ENCODE measurements around the gene HSPB7. TPM values are rescaled to one million over a fixed set of nuclear protein-coding genes. Genes with fewer than 3 reads are reported as not detected.

Gene HSPB7
- total RNA-seq, 1 donor from 2014 or later: 160 TPM

DNA sequence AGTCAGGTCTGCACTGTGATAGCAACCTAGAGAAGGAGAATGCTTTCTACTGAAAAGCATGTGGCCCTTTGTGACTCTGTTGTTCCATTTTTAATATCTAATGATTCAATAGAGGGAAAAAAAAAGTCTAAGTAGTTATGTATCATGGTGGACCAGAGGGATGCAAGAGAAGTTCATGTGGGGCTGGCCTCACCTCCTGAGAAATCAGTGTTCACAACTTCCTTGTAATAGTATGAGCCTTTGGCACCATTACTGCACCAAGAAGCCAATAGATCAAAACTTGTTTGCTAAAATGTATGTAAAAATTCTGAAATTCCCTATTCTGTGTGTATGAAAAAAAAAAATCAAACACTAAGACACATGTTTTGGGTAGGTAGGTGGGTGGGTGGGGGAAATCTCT, 46.9 kb downstream of the HSPB7 start:
- peaks cover 30% of the 10 kb centered on the region for H3K4me1 Mint-ChIP-seq (ENCODE audit: low read depth)
- TF ChIP-seq, protein P1, sequence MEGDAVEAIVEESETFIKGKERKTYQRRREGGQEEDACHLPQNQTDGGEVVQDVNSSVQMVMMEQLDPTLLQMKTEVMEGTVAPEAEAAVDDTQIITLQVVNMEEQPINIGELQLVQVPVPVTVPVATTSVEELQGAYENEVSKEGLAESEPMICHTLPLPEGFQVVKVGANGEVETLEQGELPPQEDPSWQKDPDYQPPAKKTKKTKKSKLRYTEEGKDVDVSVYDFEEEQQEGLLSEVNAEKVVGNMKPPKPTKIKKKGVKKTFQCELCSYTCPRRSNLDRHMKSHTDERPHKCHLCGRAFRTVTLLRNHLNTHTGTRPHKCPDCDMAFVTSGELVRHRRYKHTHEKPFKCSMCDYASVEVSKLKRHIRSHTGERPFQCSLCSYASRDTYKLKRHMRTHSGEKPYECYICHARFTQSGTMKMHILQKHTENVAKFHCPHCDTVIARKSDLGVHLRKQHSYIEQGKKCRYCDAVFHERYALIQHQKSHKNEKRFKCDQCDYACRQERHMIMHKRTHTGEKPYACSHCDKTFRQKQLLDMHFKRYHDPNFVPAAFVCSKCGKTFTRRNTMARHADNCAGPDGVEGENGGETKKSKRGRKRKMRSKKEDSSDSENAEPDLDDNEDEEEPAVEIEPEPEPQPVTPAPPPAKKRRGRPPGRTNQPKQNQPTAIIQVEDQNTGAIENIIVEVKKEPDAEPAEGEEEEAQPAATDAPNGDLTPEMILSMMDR (IDR thresholded peaks at IDR 0.05): no peak
- H3K36me3 Mint-ChIP-seq (ENCODE audit: low read depth): peaks cover 13% of the 10 kb centered on the region
- H3K4me3 Mint-ChIP-seq (ENCODE audit: unreplicated experiment): no peak overlapping the region
- no peak for DNase-seq (ENCODE audit: low spot score)
- no peaks in the 10 kb centered on the region for H3K9me3 Mint-ChIP-seq (ENCODE audit: low read depth)
- H3K27me3 Mint-ChIP-seq (ENCODE audit: low read depth): no peaks in the 10 kb centered on the region
- H3K27ac Mint-ChIP-seq (ENCODE audit: unreplicated experiment): no peak overlapping the region

DNA sequence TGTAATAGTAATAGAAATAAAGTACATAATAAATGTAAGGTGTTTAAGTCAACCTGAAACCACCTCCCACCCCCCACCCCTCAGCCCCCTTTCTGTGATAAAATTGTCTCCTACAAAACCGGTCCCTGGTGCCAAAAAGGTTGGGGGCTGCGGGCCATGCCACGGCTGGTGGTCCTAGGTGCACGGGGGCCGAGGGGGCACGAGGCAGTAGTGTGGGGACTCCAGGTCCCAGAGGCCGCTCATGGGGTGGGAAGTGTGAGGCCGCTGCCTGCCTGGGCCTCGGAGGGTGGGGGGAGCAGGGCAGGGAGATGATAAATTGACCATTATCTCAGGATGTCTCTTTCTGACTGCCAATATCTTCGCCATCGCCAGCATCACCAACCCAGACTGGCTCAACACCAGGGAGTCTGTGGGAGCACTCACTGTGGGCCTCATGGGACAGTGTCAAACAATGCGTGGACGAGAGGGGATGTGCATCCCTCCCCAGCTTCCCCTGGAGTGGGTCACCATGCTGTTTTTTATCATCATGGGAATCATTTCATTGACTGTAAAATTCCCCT, 48.4 kb downstream of the HSPB7 start:
- Mint-ChIP-seq H3K9me3 (ENCODE audit: low read depth) (no peaks in the 10 kb centered on the region), H3K27ac (ENCODE audit: unreplicated experiment) (no peak overlapping the region), H3K4me1 (ENCODE audit: low read depth) (peaks cover 32% of the 10 kb centered on the region), H3K4me3 (ENCODE audit: unreplicated experiment) (no peak overlapping the region), H3K36me3 (ENCODE audit: low read depth) (peaks cover 13% of the 10 kb centered on the region), H3K27me3 (ENCODE audit: low read depth) (no peaks in the 10 kb centered on the region)
- TF ChIP-seq, protein P1 (IDR thresholded peaks at IDR 0.05): no peak
- DNase-seq (ENCODE audit: low spot score): no peak

DNA sequence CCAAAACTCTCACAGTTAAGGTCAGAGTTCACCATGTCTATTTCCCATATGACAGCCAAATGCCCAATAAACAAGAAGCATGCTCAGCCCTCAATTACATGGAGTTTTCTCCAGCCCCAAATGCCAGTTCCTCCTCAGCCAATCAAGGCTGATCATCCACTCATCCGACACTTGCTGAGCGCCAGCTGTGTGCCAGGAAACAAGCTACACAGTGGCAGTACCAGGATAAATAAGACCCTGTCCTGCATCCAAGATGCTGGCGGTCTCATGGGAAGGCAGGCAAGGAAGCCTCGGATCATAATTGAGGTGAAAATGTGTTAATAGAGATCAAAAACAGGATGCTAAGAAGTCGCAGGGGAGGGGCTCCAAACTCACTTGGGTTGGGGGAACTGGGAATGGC, 49.7 kb downstream of the HSPB7 start:
- H3K27me3 Mint-ChIP-seq (ENCODE audit: low read depth): no peaks in the 10 kb centered on the region
- H3K4me3 Mint-ChIP-seq (ENCODE audit: unreplicated experiment): no peak overlapping the region
- H3K36me3 Mint-ChIP-seq (ENCODE audit: low read depth): peaks cover 13% of the 10 kb centered on the region
- DNase-seq (ENCODE audit: low spot score): no peak
- no peak overlapping the region for H3K27ac Mint-ChIP-seq (ENCODE audit: unreplicated experiment)
- H3K9me3 Mint-ChIP-seq (ENCODE audit: low read depth): no peaks in the 10 kb centered on the region
- H3K4me1 Mint-ChIP-seq (ENCODE audit: low read depth): peaks cover 35% of the 10 kb centered on the region
- TF ChIP-seq, protein P1 (IDR thresholded peaks at IDR 0.05): no peak

DNA sequence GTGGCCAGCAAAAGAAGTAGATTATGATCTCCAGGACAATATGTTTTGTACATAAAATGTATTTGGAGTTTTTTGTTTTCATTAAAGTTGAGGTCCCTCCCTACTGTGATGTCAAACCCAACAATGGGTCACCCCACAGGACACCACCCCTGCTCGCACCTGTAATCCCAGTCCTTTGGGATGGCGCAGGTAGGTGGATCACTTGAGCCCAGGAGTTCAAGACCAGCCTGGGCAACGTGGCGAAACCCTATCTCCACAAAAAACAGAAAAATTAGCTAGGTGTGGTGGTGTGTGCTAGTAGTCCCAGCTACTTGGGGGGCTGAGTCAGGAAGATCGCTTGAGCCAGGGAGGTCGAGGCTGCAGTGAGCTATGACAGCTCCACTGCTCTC, 50.9 kb downstream of the HSPB7 start:
- DNase-seq (ENCODE audit: low spot score): no peak
- peaks cover 5% of the 10 kb centered on the region for H3K36me3 Mint-ChIP-seq (ENCODE audit: low read depth)
- no peaks in the 10 kb centered on the region for H3K9me3 Mint-ChIP-seq (ENCODE audit: low read depth)
- peaks cover 38% of the 10 kb centered on the region for H3K4me1 Mint-ChIP-seq (ENCODE audit: low read depth)
- H3K27me3 Mint-ChIP-seq (ENCODE audit: low read depth): no peaks in the 10 kb centered on the region
- no peak overlapping the region for H3K27ac Mint-ChIP-seq (ENCODE audit: unreplicated experiment)
- H3K4me3 Mint-ChIP-seq (ENCODE audit: unreplicated experiment): no peak overlapping the region
- TF ChIP-seq, protein P1 (IDR thresholded peaks at IDR 0.05): no peak

DNA sequence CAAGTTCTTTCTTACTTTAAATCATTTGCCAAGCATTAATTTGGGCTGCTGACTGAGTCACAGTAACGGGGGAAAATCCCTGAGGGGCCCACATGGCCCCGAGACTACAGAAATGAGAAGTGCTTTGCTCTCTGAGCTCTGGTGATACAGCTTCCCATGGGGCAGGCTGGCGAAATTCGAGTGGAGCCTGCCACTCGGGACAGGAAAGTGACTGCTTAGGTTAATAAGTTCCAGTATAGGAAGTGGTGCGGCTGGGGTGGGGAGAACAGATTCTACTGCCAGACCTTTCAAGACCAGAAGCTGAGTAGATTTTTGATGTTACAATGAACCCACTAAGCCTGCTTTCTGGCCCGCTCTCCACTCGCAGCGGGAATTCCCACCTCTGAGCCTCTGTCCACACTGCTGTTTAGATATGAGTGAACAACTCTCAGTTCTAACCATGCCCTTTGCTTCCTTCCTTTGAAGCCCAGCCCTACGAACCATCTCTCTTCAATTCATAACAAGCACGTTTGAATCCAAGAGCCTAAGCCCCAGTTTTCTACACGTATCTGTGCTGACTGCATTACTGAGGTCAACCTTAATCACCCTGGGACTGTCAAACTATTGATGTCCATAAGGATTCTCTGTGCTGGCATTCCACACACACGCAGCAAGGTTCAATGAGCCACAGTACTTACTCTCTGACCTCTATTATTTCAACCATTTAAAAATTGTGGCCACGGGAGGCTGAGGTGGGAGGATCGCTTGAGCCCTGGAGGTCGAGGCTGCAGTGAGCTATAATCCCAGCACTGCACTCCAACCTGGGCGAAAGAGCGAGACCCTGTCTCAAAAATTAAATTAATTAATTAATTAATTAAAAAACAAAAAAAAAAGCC, 51.5 kb downstream of the HSPB7 start:
- Mint-ChIP-seq H3K27ac (ENCODE audit: unreplicated experiment) (peak overlapping the region; percentile 76), H3K4me1 (ENCODE audit: low read depth) (peaks cover 38% of the 10 kb centered on the region), H3K27me3 (ENCODE audit: low read depth) (no peaks in the 10 kb centered on the region), H3K36me3 (ENCODE audit: low read depth) (peaks cover 5% of the 10 kb centered on the region), H3K4me3 (ENCODE audit: unreplicated experiment) (no peak overlapping the region), H3K9me3 (ENCODE audit: low read depth) (no peaks in the 10 kb centered on the region)
- no peak for DNase-seq (ENCODE audit: low spot score)
- TF ChIP-seq, protein P1 (IDR thresholded peaks at IDR 0.05): no peak
